Epithelial cell of esophagus (primary cell): ENCODE data around the gene DNER.

Experiments used
- DNase-seq: peaks from one replicate; pipeline ENCODE4 v3.0.0; 2010; ENCODE audit warnings: low read depth
- H3K4me3 ChIP-seq: 2 replicates; pipeline ENCODE4 v1.5.1; 2011; ENCODE audit warnings: mild to moderate bottlenecking, low read length, control low read depth
- CTCF ChIP-seq: IDR thresholded peaks from 2 replicates; pipeline ENCODE4 v1.5.1; 2011; ENCODE audit warnings: low read depth, mild to moderate bottlenecking, low read length, control low read depth, inconsistent platforms; ENCODE audit not compliant: insufficient read depth; ENCODE audit errors: missing control alignments

Gene DNER

GRCh38 chr2:229714736-229715541, 584 bp upstream of the DNER start:
- TF ChIP-seq CTCF: no peak
- peak overlapping the region; percentile 26 for H3K4me3 ChIP-seq
- DNase-seq: peak; percentile 71

- H3K4me3 ChIP-seq: peak overlapping the region; percentile 5
These were observed 830 bp downstream of the DNER start for GRCh38 chr2:229713371-229714079.

GRCh38 chr2:229712136-229712535, 2.2 kb downstream of the DNER start:
- no peak for DNase-seq
- no peak overlapping the region for H3K4me3 ChIP-seq

More at GRCh38 chr2:229713371-229714079, 830 bp downstream of the DNER start:
- TF ChIP-seq CTCF: no peak
- DNase-seq: peak; percentile 16

GRCh38 chr2:229708335-229708734, 6.0 kb downstream of the DNER start:
- DNase-seq: no peak
- TF ChIP-seq CTCF: no peak
- no peak overlapping the region for H3K4me3 ChIP-seq

More at GRCh38 chr2:229712136-229712535, 2.2 kb downstream of the DNER start:
- TF ChIP-seq CTCF: no peak

- no peak for DNase-seq
- H3K4me3 ChIP-seq: no peak overlapping the region
- TF ChIP-seq CTCF: no peak
These were observed 10.3 kb downstream of the DNER start for GRCh38 chr2:229703909-229704630.

GRCh38 chr2:229701716-229702115, 12.6 kb downstream of the DNER start:
- no peak for TF ChIP-seq CTCF
- peak; percentile 69 for DNase-seq
- no peak overlapping the region for H3K4me3 ChIP-seq
